Stomach (tissue), 4 donors: ENCODE measurements around the gene OMG.

Source experiments
- CTCF ChIP-seq, 7 experiments: fragments of 450-650 bp in 4 of 7; fragments of 200-600 bp in 3 of 7; sonication (generic) in 3 of 7; IDR thresholded peaks; one replicate each; pipeline ENCODE4 v1.5.1; 2016 to 2019; ENCODE audit warnings: antibody characterized with exemption in 7 of 7, control low read depth in 2 of 7, mild to moderate bottlenecking in 1 of 7
- EP300 ChIP-seq: sonication (generic); formaldehyde crosslinking; IDR thresholded peaks from one replicate; pipeline ENCODE4 v1.6.1; 2017; ENCODE audit warnings: antibody characterized with exemption
- POLR2A ChIP-seq, 4 donors: fragments of 450-650 bp; IDR thresholded peaks; one replicate each; pipeline ENCODE4 v1.6.1; 2016; ENCODE audit warnings: antibody characterized with exemption in 4 of 4, control low read depth in 2 of 4, mild to moderate bottlenecking in 1 of 4, moderate library complexity in 1 of 4
- POLR2AphosphoS5 ChIP-seq, 3 donors: sonication (generic); formaldehyde crosslinking; IDR thresholded peaks; one replicate each; pipeline ENCODE4 v1.6.1; 2016; ENCODE audit warnings: antibody characterized with exemption in 3 of 3

GRCh38 chr17:31318298-31318801 lies 21.3 kb upstream of the OMG start:
- TF ChIP-seq CTCF (IDR thresholded peaks at IDR 0.05), result no peak
- no peak for TF ChIP-seq POLR2A (IDR thresholded peaks at IDR 0.05)
- TF ChIP-seq EP300, result no peak
- peak in 2 of 3 donors; percentile 34 to 37 for TF ChIP-seq POLR2AphosphoS5 (IDR thresholded peaks at IDR 0.05)
